Measurements from ENCODE around the gene RAB12.

The RAB12 gene

GRCh38 chr18:8685141-8685913, 76.1 kb downstream of the RAB12 start:
- DNase-seq (ENCODE audit: low spot score) = no peak

GRCh38 chr18:8685914-8686216, 76.6 kb downstream of the RAB12 start:
- DNase-seq (ENCODE audit: low spot score) = no peak

- no peak for DNase-seq (ENCODE audit: low spot score)
These were observed 77.4 kb downstream of the RAB12 start for GRCh38 chr18:8686611-8687010.

GRCh38 chr18:8688216-8688800, 79.1 kb downstream of the RAB12 start:
- DNase-seq (ENCODE audit: low spot score) = no peak

- DNase-seq (ENCODE audit: low spot score) = no peak
These were observed 79.6 kb downstream of the RAB12 start for GRCh38 chr18:8688816-8689215.

Measured in AG08396 (cell line).